Right renal pelvis (tissue), 4 donors: ENCODE results near the gene AQP4. TPM values are rescaled to one million over a fixed set of nuclear protein-coding genes. Genes with fewer than 3 reads are reported as not detected.

Experiments
- DNase-seq, 4 donors: peaks; one replicate each; pipeline ENCODE4 v3.0.0-alpha.2; 2013; ENCODE audit warnings: low read depth in 4 of 4, low spot score in 3 of 4, missing footprints in 1 of 4
- polyA plus RNA-seq, 4 donors: library from polyadenylated mRNA; unstranded; fragments of 120-200 nt; gene quantifications; one replicate each; pipeline ENCODE4 v1.2.1, GENCODE V29; 2013; ENCODE audit not compliant: insufficient read length in 4 of 4

Gene AQP4
- polyA plus RNA-seq, 4 donors = 0.38 to 1.00 (median 0.66) TPM

DNA sequence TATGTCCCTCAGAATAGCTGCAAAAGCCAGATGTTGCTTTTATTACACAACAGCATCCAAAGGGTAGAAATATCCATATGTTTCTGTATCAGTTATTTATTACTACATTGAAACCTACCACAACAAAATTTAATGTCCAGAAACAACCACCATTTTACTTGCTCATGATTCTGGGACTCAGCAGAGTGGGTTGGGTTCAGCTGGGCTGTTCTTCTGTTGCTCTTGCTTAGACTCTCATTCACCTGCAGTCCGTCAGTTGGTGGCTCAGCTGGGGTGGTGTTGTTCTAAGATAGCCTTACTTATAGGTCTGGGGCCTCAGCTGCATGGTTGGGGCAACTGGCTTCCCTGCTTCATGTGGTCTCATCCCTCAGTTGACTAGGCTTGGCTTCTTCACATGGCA lies 21.7 kb downstream of the AQP4 start:
- DNase-seq = no peak

DNA sequence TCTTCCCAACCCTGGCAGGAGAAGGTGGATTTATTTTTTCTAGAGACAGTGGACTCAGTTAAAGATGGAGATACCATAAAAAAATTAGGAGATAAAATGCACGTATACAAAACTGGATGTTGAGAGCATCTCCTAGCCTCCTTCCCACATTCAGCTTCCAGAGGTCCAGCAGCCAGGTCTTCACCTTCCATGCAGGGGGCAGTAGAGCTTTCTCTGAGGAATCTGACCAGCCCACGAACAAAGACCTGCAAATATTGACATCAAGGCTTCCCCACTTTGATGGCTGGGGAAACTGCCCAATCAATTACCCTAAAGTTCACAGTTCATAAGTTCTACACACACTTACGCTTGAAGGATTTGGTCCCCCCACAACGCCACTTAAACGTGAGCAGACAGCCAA lies 24.5 kb downstream of the AQP4 start:
- no peak for DNase-seq

DNA sequence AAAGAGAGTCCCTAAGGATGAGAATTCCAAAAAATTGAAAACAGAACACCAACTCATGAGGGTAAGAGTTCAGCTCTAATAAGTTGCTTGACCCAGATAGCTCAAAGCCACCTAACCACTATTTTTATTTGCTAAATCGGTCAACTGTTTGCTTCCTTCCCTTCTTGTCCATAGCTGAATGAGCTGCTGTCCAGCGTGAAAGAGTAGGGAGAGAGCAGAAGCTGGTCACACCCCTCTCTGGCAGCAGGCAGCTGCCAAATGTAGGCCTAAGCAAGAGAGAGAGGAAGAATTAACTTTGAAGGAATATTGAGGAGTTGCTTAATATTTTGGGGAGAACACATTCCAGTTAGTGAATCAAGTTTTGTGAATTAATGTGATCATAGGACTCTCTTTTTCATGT lies 25.9 kb downstream of the AQP4 start:
- no peak for DNase-seq

DNA sequence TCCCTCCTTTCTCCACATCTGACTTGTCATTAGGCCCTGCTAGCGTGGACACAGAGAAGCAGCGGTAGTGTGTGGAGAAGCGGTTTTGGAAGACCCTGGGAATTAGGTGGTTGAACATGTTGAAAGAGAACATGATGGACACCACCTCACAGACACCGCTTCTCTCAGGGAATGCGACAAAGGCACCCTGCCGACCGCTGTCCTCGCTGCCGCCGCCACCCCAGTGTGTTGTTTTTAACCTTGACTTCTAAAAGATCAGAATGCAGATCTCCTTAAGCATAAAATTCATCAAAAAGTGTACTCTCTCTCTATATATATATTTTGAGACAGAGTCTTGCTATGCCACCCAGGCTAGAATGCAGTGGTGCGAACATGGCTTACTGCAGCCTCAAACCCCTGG lies 33.2 kb downstream of the AQP4 start:
- no peak for DNase-seq

DNA sequence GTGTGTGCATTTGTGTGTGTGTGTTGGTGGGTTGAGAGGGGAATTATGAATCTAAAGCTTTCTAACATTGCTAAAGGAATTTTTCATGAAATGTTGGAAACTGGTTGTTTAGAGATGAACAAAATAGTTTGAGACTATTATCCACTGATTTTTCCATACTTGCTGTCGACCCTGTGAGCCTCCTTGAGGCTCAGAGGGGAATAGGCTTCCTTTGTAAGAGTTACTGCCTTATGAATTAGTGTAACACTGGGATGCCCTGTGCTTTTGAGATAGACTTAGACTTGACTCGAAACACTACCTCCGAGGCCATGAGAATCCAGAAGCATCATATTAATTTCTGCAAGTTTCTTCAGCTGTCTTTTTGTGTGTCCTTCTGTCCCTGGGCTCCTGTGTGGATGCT lies 37.9 kb downstream of the AQP4 start:
- no peak for DNase-seq

DNA sequence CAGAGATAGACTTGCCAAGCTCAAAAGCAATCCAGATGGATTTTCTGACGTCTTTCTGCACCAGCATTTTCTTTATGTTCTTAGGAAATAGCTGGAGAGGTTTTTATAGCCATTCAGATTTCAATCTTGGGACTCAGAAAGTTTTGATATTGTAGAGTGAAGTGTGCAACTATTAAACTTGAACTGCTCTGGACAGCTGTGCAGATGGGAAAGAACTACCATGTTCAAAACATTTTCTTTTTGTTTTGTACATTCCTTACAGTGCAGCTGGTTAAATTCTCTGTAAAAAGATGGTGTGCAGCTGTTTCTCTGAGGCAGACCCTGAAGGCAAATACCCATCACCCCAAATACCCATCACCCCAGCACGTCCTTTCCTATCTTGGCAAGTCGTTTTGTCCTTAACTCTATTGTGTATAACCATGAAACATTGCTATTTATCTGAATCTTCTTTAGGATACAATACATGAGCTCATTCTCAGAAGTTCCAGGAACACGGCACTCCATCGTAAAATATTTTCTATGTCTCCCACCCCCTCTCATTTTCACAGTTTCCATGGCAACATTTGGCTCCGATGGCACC lies 38.8 kb downstream of the AQP4 start:
- no peak for DNase-seq

DNA sequence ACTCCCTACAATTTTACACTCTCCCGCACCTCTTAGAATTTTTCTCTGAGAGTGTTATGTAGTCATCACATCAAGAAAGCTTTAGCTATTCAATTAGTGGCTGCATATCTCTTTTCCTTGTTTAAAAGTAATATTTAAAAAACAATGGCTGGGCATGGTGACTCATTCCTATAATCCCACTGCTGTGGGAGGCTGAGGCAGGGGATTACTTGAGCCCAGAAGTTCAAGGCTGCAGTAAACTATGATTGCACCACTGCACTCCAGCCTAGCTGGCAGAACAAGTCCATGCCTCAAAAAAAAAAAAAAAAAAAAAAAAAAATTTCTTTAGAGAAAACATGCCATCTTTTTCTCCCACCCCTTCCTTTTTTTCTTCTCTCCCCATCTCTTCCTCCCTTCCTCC lies 44.3 kb downstream of the AQP4 start:
- DNase-seq = no peak

DNA sequence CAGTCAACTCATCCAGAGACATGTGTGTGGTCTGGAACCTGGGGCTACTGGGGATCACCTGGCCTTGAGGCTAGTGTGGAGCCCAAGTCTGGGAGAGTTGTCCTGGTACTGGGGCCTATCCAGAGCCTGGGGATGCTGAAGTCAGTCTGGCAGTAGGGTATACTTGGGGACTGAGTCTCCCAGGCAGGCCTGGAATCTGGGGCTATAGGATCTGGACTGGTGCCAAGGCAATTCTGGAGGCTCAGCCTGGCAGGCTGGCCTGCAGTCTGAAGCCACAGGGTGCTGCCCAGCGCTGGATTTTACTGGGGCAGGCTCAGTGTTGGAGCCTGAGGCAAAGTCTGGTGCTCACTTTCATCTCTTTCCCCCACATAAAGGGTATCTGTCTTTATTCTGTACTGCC lies 46.5 kb downstream of the AQP4 start:
- DNase-seq = no peak

DNA sequence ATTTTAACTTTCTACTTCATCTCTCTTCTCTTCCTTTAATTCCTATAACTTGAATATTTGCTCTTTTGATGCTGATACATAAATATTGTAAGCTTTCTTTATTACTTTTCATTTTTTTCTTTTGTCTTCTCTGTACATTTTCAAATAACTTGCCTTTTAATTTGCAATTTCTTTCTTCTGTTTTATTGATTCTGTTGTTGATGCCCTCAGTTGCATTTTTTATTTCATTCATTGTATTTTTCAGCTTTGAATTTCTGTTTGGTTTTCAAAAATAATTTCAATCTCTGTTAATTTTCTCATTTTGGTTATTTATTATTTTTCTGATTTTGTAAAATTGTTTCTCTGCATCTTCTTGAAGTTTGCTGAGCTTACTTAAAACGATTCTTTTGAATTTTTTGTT lies 47.0 kb downstream of the AQP4 start:
- no peak for DNase-seq

DNA sequence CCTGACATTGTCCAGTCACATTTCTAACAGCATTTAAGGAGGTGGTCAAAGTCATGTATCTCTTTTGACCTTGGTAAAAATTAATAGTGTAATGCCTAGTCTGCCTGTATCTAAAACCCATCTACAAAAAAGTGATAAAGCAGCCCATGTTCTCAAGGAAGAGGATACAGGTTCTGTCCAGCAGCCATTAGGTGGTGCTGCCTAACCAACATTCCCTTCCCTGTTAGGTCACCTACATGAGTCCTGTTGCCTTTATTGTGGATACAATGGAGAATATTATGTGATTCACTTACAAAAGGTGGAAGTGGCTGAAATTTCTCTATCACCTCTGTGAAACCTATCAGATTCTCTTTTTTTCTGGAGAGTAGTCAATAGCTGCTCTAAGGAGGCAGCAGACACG lies 52.5 kb downstream of the AQP4 start:
- peak in 3 of 4 donors; percentile 18 to 48 (median 24) for DNase-seq

DNA sequence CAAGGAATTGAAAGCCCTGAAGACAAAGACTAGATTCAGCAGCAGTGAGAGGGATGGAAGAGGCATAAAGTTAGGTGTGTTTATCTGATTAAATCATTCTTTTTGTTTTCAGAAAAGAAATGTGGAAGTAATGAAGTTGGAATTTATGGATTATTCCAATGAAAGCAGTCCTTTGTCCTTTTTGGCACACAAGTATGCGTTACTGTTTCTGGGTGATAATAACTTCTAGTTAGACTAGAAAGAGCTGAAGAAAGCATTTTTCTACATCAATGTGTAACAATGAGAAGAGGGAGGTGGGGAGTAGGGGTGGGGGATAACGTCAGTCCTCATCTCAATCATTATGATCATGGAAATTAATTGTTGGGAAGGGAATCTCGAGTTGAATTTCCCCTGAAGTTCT lies 53.0 kb downstream of the AQP4 start:
- DNase-seq = no peak

DNA sequence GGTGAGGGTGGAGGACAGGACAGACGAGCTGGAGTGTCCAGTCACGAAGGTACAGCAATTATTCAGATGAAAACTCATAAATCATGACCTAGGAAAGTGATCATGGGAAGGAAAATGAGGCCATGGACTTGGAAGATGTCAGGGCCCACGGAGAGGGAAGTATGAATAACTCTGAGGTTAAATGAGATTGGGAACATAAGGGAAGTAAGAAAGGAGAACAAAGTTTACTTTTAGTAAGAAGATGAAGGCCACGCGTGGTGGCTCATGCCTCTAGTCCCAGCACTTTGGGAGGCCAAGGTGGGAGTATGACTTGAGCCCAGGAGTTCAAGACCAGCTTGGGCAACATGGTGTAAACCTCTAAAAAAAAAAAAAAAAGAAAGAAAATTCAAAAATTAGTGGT lies 56.2 kb downstream of the AQP4 start:
- no peak for DNase-seq

DNA sequence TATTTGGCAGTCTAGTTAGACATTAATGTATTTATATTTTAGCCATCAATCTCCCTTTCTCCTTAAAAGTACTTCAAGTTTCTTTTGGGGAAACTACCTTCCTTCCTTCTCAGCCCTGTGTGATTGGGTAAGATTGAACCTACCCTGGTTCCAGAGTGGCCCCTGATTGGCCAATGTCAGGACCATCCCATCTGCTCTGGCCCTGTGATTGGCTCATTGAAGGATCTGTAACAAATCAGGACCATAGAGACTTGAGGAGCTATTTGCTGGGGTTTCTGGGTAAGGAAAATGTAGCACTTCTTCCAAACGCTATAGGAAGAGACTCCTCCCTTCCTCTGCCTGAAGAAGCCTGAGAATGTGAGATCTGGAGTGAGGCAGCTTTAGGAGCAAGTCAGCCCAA lies 59.3 kb downstream of the AQP4 start:
- DNase-seq = no peak

DNA sequence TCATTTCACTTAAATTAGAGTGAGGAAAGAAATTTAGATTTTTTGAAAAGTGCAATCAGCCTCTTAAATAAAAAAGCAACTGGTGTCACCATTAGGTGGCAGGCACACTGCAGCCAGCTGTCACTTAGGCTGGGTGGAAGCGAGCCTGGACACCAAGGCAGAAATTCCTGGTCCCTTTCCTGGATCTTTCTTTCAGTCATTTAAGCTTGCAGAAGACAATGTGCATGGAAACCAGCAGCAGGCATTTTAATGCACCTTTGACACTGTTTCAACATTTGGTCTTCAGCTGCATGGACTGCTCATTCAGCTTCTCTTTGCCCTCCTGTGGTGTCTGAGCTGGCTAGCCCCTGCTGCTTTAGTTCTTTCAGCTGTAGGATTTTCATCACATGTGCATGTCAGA lies 61.0 kb downstream of the AQP4 start:
- peak in 1 of 4 donors; percentile 18 for DNase-seq

DNA sequence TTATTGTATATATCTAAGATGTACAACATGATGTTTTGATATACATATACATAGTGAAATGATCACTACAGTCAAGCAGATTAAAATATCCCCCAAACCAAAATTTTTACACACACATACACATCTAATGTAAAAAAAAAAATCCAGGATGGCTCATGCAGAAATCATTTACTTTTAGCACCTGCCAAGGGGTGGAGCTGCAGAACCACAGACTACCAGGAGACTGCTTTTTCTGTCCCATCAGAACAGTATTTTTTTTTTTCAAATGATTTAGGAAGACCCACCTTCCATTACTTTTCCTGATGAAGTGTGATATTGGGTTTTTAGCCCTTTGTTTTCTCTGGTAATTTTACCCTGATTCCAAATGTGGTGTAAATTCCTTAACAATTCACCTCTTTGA lies 61.9 kb downstream of the AQP4 start:
- no peak for DNase-seq

DNA sequence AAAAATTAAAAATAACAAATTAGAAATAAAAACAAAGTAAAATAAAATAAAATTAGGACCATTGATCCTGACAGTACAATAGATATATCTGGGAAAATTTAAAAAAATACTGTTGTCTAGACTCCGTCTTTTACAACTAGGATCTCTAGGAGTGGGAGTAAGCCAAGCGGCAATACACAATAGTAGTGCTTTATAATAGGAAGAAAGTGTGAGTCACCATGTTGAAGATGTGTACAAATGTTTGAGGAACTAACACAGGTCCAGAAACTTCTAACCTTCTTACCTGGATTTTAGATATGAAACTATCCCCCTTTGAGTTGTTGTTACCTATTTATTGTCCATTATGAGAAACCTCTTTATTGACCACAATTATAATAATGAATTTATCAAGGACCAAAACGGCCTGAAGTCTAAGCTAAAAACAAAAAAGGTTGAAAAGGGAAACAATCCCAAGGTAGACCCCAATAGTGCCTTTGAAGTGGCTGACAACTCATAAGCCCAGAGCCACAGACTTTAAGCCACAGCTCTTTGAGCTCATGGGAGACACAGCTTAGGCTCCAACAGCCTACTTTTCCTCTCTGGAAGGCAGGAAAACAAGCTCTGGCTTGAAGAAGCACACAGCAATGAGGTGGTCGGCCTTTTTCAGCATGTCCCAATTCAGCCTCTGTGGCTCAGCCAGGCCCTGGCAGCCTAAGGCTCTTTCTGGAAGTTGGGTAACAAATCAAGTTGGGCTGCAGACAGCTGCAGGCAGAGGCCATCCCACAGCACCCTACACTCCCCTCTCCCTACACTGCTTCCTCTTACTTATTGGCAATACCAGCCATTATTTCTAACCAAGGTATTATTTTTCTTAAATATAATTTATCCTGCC lies 62.9 kb downstream of the AQP4 start:
- no peak for DNase-seq
